NCI-H446 treated with DMSO at 0.1 percent for 48 hours (cell line): ENCODE data around the gene ATP2A2.

ENCODE experiments used
- DNase-seq: peaks from one replicate; lab custom pipeline; 2025; lab: John Stamatoyannopoulos, UW

The ATP2A2 gene

GRCh38 chr12:110262442-110263388 lies 18.3 kb upstream of the ATP2A2 start:
- no peak for DNase-seq

GRCh38 chr12:110266381-110266960 lies 14.6 kb upstream of the ATP2A2 start:
- DNase-seq, result no peak

- no peak for DNase-seq
Observed at GRCh38 chr12:110266980-110267620, 13.9 kb upstream of the ATP2A2 start.

DNA sequence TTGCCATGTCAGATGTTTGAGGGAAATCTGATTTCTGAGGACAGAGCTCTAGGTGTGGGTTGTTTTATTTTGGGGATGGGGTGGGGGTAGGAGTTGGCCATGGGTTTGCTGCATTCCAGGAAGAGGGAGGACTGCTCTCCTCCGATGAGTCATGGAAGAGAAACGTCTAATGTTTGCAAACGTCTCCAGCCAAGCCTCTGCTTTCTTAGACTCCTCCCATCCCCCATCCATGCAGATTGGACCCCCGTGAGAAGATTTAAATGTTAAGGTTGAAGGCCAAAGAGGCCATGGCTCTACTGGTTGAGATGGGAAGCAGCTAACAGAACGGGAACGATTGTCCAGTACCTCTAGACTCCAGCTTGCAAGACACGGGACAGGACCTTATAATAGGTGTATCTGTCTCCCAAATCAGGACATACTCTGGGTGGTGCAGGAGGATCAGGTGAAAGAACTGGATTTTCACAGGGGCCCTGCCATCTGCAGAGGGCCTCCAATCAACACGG lies 11.4 kb upstream of the ATP2A2 start:
- no peak for DNase-seq

DNA sequence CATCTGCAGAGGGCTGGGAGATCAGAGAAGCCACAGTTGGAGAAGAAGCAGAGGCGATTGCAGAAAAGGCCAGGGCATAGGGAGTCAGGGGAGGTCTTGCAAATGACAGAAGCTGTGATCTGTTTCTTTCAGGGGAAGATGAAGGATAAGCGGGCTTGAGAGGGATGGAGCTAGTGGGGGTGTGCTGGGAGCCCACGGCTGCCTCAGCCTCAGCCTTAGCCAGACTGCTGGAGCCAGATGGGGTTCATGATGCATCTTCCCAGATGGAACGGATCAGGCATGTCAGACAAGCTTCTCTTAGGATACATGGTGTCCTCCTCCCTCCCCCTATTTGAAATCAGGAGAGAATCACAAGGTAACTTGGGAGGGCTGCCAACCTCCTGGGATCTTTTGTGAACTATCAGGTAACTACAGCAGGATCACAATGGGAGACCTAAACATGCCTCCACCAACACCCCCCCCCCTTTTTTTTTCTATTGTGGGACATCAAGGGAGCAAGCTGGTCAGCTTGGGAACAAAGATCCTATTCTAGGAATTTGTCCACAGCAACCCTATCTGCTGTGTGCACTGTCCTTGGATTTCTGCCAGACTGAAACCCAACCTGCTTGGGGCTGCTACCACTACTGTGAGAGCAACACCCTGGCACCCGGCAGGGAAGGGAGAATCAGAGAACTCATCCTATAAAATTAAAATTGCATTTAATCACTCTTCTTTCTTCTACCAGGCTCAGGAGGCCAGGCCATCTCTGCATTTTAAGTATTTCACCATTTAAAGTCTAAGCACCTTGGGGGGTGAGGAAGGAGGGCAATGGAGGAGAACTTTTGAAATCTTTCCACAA lies 10.7 kb upstream of the ATP2A2 start:
- DNase-seq, result peak; percentile 10

GRCh38 chr12:110271015-110271414 lies 10.0 kb upstream of the ATP2A2 start:
- no peak for DNase-seq

DNA sequence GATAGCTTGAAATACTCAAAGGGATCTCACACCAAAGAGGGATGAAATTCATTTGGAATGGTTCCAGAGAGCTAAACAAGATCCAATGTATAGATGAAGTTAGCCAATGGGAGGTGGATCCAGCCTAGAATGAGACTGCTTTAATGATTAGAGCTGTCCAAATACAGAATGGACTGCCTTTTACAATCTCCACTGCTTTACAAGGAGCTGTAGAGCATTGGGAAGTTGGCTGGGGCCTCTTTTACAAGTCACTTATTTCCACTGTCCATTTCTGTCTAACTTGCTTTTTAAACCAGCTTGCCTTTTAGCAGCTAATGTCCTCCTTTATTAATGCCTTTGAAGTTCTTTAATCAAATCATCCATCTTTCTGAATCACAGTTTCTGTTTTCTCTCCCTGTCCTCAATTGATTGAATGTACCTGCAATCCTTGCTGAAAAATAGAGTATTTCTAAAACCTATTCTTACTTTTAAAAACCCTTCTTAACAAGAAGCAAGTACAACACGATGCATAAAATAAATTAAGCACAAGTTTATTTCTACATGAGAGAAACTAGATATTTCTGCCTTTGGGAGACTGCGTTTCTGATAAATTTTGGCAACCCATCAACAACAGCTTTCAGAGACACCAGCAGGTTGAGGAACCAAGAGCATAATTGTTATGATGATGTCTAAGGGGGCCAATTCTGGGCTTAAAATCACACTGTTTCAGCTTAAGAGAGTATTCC lies 3.4 kb upstream of the ATP2A2 start:
- DNase-seq, result no peak

DNA sequence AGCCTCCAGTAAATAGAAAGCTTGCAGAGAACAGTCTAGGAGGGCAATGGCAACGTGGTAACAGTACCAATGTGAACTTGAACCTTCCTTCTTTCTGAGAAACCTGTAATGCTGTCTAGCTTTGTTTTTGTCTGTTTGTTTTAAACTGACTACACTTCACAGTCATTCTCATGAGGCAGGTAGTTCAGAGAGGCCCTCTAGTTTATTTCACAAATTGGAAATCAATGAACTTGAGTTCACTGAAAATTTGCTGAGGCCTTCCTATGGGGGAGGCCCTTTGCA lies 2.9 kb upstream of the ATP2A2 start:
- no peak for DNase-seq

GRCh38 chr12:110279566-110280375 lies 1.3 kb upstream of the ATP2A2 start:
- DNase-seq, result no peak

- no peak for DNase-seq
Observed at GRCh38 chr12:110280392-110280778, 662 bp upstream of the ATP2A2 start.

GRCh38 chr12:110281549-110282299 lies 677 bp downstream of the ATP2A2 start:
- DNase-seq, result no peak

DNA sequence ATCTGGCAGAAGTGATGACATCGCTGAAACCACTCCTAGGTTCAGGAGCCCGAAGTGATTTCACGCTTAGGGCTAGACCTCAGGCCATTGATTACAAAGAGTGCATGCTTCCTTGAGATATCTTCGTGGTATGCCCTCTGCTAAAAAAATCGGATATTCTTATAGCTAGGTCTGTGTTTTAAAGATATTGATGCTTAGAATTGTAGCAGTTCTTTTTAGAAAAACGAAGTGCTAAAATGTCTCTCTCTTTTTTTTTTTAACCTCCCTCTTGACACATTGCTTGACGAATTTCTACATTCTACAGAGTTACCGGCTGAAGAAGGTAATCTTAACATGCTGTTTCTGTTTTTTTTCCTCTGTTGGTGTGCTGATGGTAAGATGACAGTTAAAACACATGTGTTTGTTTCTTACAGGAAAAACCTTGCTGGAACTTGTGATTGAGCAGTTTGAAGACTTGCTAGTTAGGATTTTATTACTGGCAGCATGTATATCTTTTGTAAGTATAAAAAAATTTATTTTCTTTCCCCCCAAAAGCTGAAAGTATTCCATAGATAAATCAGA lies 1.3 kb downstream of the ATP2A2 start:
- DNase-seq, result no peak

GRCh38 chr12:110282956-110283817 lies 2.1 kb downstream of the ATP2A2 start:
- DNase-seq, result no peak

- DNase-seq, result no peak
Observed at GRCh38 chr12:110284597-110284996, 3.5 kb downstream of the ATP2A2 start.

DNA sequence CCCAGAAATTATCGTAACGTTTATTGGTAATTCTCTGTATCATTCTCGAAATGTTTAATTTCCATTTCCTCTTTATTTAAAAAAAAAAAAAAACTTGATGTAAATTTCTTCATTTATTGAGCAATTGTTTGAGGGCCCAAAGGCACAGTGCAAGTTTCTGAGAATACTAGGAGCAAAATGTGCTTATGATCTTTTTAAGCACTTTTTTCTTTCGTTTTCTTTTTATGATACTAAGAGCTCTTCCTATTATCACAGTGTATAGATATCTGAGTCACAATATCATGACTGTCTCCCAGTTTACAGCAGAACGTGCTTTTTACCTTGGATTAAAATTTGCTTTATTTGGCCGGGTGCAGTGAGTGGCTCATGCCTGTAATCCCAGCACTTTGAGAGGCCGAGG lies 5.6 kb downstream of the ATP2A2 start:
- DNase-seq, result no peak

DNA sequence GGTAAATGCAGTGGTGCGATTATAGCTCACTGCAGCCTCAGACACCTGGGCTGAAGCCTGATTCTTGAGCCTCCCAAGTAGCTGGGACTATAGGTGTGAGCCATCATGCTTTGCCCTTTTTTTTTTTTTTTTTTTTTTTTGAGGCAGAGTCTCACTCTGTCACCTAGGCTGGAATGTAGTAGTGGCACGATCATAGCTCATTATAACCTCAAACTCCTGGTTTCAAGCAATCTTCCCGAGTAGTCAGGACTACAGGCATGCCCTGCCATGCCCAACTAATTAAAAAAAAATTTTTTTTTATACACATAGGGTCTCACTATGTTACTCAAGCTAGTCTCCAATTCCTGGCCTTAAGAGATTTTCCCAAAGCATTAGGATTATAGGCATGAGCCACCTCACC lies 6.9 kb downstream of the ATP2A2 start:
- no peak for DNase-seq

GRCh38 chr12:110289044-110289710 lies 8.1 kb downstream of the ATP2A2 start:
- DNase-seq, result no peak

DNA sequence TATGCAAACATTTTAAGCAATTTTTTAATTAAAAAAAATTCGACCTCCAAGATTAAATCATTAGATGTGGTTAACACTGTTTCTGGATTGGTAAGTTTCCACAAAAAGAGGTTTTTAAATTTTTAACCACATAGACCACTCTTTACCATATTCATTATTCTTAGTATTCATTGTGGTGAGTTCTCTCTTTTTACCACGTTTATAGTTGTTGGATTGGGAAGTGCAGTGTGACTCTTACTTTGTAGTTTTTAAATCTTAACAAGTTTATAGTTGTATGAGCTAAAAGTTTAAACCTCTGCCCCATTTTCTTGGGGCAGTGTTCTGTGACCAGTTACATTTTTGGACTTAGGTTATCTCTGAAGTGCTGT lies 8.6 kb downstream of the ATP2A2 start:
- no peak for DNase-seq
